GM06990 (cell line): Measurements from ENCODE around the gene GCLM.
"Not testable (repeated sequence)": the region's sequence is repeated elsewhere in the genome, so short reads cannot be mapped to it uniquely, and the experiment has no call there.

ENCODE experiments used
- DNase-seq: peaks from one replicate; pipeline ENCODE4 v3.0.0-alpha.2; 2011; ENCODE audit not compliant: insufficient read length; ENCODE audit errors: extremely low read depth
- H3K27me3 ChIP-seq: replicated peaks from 2 replicates; pipeline ENCODE4 v1.6.0; 2011; ENCODE audit warnings: low read length; ENCODE audit not compliant: control insufficient read depth, insufficient read depth
- H3K36me3 ChIP-seq: 2 replicates; pipeline ENCODE4 v1.5.1; 2011; ENCODE audit warnings: low read length; ENCODE audit not compliant: control insufficient read depth, insufficient read depth
- H3K4me3 ChIP-seq: replicated peaks from 2 replicates; pipeline ENCODE4 v1.5.1; 2011; ENCODE audit warnings: low read depth, mild to moderate bottlenecking, control low read depth, low read length
- CTCF ChIP-seq: IDR thresholded peaks from 2 replicates; pipeline ENCODE4 v1.5.1; 2011; ENCODE audit warnings: low read length, control low read depth, mild to moderate bottlenecking, inconsistent platforms; ENCODE audit not compliant: insufficient read depth, poor library complexity, severe bottlenecking

GCLM gene

GRCh38 chr1:93853940-93854339 is 55.3 kb downstream of the GCLM start:
- no peak for DNase-seq
- no peak for TF ChIP-seq CTCF

GRCh38 chr1:93851878-93852277 is 57.4 kb downstream of the GCLM start:
- Histone ChIP-seq H3K4me3 (no peak overlapping the region), H3K27me3 (no peaks in the 10 kb centered on the region; the same call in 1 of the 2 replicates), H3K36me3 (no peaks in the 10 kb centered on the region)
- no peak for TF ChIP-seq CTCF
- no peak for DNase-seq

More at GRCh38 chr1:93853940-93854339, 55.3 kb downstream of the GCLM start:
- Histone ChIP-seq H3K36me3 (no peaks in the 10 kb centered on the region), H3K4me3 (no peak overlapping the region), H3K27me3 (no peaks in the 10 kb centered on the region; the same call in 1 of the 2 replicates)

GRCh38 chr1:93851327-93851712 is 57.9 kb downstream of the GCLM start:
- DNase-seq: no peak
- no peaks in the 10 kb centered on the region; the same call in 1 of the 2 replicates for H3K27me3 ChIP-seq
- no peaks in the 10 kb centered on the region for H3K36me3 ChIP-seq
- no peak overlapping the region for H3K4me3 ChIP-seq
- TF ChIP-seq CTCF: no peak

GRCh38 chr1:93850687-93851326 is 58.4 kb downstream of the GCLM start:
- not testable (repeated sequence) for H3K36me3 ChIP-seq, H3K27me3 ChIP-seq, H3K4me3 ChIP-seq
- peak; percentile 22 for DNase-seq
- TF ChIP-seq CTCF: peak; percentile 57

GRCh38 chr1:93848350-93848883 is 60.8 kb downstream of the GCLM start:
- DNase-seq: no peak
- Histone ChIP-seq H3K36me3 (no peaks in the 10 kb centered on the region), H3K27me3 (no peaks in the 10 kb centered on the region), H3K4me3 (peak overlapping the region; percentile 81)
- no peak for TF ChIP-seq CTCF

- DNase-seq: no peak
- peak overlapping the region; percentile 81 for H3K4me3 ChIP-seq
- no peaks in the 10 kb centered on the region for H3K36me3 ChIP-seq
- H3K27me3 ChIP-seq: no peaks in the 10 kb centered on the region
- TF ChIP-seq CTCF: no peak
These were observed 61.4 kb downstream of the GCLM start for GRCh38 chr1:93847811-93848288.
